SKM-1 treated with dmso at 0.1 percent for 144 hours (cell line): ENCODE data around the gene ELOVL1.

ENCODE experiments used
- DNase-seq: peaks from one replicate; lab custom pipeline; 2025; ENCODE audit not compliant: unreplicated experiment; lab: John Stamatoyannopoulos, UW

ELOVL1 gene

DNA sequence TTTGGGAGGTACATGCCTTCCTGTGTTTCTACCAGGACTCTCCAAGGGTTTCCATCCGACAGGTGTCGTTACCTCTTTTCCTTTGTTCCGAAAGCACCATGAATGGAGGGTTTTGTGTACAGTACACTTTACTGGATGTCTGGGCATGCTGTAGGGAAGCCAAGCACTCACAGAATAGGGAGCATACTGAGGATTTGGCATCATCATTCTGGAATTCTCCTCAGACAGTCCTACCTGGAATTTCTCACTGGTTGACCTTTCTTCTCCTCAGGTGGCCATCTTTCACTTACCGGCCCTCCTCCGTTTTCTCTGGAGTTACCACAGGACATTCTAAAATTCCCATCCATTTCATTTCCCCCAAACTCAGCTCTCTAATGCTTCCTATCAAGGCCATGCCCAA, 36.1 kb downstream of the ELOVL1 start:
- DNase-seq = no peak

DNA sequence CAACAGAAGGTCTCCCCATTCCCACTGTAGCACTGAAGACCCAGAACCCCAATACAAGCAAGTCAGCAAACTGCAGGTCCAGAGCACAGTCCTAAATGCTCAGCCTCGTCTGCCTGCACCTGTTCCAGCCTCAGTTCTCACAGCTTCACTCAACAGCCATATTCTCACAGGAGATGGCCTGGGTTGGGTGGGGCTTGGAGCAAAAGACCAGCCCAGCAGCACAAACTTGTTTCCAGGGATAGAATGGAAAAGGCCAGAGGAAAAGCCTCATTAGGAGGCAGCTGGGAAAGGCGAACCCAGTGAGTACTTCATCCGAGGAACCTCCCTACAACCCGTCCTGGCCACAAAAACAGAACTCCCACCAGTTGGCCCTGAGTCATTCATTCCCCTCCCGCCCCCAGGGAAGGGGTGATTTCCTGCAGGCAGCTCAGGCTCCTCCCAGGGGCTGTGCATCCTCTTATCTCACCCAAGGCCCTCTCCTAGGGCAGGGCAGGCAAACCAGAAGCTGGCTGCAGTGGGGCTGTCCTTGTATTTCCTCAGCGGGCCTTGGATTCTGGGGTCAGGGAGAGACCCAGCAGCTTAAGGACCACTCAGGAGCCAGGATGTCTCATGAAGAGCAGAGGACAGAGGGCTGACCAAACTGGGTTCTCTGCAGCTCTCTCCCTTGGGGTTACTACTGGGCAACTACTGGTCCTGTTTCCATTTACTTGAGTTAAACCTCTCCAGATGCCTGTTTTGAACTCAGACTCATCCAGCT, 37.6 kb downstream of the ELOVL1 start:
- peak; percentile 79 for DNase-seq

DNA sequence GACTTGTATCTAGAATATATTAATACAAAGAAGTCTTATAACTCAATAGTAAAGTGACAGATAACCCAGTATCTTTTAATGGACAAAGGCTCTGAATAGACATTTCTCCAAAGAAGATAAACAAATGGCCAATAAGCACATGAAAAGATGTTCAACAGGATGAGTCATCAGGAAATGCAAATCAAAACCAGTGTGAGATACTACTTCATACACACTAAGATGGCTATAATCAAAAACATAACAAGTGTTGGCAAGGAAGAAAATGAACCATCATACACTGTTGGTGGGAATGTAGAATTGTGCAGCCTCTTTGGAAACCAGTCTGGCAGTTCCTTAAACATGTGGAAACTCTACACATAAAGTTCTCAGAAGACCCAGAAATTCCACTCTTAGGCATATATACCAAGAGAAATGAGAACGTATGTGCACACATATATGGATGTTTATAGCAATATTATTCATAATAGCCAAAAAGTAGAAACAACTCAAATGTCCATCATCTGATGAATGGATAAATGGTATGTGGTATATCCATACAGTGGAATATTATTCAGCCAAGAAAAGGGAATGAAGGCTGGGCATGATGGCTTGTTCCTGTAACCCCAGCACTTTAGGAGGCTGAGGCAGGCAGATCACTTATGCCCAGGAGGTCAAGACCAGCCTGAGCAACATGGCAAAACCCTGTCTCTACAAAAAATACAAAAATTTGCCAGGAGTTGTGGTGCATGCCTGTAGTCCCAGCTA, 40.1 kb downstream of the ELOVL1 start:
- no peak for DNase-seq

DNA sequence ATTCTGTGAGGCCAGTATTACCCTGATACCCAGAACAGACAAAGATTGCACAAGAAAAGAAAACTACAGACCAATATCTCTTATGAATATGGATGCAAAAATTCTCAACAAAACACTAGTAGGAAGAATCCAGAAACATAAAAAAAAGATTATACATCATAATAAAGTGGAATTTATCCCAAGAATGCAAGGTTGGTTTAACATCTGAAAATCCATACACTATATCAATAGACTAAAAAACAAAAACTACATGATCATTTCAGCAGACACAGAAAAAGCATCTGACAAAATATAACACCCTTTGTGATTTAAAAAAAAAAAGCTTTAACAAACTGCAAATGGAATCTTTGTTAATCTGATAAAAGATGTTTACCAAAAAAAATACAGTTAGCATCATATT, 42.4 kb downstream of the ELOVL1 start:
- DNase-seq = no peak

DNA sequence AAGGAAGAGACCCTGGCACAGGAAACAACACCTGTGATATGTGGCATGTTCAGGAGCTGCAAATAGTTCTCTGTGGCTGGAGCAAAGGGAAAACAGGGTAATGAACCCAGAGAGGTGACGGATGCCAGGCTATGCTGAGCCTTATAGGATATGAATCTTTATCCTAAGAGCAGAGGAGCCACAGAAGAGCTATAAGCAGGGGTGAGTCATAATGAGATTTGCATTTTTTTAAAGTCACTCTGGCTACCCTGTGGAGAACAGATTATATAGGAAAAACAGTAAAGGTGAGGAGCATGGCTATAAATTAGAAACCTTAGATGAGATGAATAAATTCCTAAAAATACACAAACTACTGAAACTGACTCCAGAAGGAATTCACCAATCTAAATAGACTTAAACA, 43.0 kb downstream of the ELOVL1 start:
- no peak for DNase-seq

DNA sequence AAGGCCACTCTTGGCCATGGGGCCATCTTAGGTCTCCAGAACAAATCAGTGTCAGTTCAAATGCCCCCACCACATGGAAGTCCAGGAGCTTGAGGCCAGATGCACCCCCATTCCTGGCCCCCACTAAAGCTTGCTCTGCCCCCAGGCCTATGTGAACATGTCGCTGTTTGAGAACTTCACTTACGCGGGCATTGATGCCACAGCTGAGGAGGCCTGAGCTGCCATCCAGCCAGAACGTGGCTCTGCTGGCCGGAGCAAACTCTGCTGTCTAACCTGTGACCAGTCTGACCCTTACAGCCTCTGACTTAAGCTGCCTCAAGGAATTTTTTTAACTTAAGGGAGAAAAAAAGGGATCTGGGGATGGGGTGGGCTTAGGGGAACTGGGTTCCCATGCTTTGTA, 45.3 kb downstream of the ELOVL1 start:
- no peak for DNase-seq

DNA sequence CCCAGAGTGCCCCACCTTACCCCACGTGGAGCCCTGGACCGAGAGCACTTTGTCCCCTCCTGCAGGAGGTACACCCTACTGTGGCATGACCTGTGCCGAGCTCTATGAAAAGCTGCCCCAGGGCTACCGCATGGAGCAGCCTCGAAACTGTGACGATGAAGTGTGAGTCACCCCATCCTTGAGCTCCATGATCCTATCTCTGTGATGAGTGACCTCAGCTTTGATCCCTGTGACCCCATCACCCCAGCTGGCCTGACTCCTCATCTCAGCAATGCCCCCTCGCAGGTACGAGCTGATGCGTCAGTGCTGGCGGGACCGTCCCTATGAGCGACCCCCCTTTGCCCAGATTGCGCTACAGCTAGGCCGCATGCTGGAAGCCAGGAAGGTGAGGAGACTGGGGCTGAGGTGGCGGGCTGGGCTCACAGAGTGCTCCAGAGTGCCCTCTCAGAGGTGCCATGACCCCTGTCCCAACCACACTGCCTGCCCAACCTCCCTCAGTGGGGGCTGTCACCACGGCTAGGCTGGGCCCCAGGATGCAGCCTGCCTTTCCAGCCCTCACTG, 46.4 kb downstream of the ELOVL1 start:
- no peak for DNase-seq

DNA sequence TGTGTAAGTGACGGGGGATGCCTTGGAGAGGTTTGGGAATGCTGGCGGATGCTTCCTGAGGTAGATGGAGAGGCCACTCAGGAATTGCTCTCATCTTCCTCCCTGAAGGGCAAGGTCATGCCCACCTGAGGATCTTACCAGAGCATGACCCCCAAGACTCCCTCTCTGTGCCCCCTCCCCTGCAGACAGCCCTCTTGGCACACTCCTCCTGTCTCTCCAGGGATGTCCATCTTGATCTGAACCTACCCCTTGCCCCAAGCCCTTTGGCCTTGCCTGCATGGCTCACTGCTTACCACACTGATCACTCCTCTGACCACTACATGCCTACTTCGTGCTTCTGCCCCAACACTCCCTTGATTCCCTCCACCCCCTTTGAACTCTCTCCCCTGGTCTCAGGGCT, 48.0 kb downstream of the ELOVL1 start:
- DNase-seq = no peak

DNA sequence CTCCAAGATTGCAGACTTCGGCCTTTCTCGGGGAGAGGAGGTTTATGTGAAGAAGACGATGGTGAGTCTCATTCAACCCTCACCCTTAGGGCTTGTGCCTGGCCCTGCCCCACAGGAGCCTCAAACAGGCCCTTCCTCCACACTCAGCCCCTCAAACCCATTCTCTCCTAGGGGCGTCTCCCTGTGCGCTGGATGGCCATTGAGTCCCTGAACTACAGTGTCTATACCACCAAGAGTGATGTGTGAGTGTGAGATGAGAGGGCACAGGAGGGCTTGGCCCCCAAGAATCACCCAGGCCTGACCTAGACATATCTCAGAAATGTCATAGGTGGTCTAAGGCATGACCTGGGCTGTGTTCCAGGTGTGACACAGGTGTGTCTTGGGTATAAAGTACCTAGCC, 48.5 kb downstream of the ELOVL1 start:
- DNase-seq = no peak

DNA sequence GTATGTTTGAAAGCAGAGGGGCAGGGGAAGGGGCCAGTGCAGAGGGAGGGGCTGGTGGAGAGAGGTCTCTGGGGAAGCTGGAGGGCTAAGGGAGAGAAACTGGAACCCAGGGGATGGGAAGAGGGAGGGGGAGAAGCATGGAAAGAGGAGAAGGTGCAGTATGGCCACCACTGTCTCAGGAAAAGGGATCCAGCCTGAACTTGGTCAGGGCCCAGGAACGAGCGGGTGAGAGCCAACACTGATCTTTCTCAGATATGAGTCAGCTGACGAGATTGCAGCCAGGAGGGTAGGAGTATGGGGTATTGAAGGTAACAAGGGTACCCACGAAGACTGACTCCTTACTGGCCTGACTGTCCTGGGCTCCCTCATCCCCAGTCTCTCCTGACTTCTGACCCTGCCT, 49.0 kb downstream of the ELOVL1 start:
- no peak for DNase-seq

DNA sequence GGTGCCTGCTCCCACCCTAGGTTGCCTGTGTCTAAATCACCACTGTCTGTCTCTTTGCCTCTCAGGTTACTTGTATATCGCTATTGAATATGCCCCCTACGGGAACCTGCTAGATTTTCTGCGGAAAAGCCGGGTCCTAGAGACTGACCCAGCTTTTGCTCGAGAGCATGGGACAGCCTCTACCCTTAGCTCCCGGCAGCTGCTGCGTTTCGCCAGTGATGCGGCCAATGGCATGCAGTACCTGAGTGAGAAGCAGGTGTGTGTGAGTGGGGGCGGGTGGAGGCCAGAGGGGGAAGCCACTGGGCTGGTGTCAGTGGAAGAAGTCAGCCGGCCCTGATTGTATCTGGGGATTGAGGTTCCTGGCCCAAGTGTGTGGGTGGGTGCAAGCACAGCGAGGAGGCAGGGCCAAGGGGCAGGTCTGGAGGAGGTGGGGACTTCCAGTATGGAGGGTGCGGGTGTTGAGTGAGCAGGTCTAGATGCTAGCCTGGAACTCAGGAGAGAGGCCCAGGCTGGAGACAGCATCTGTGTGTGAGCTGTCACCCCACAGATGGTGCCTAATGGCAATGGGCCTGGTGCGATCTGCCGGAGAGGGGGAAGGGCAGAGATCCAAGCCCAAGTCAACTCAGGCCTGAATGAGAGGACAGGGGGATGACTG, 49.9 kb downstream of the ELOVL1 start:
- no peak for DNase-seq

DNA sequence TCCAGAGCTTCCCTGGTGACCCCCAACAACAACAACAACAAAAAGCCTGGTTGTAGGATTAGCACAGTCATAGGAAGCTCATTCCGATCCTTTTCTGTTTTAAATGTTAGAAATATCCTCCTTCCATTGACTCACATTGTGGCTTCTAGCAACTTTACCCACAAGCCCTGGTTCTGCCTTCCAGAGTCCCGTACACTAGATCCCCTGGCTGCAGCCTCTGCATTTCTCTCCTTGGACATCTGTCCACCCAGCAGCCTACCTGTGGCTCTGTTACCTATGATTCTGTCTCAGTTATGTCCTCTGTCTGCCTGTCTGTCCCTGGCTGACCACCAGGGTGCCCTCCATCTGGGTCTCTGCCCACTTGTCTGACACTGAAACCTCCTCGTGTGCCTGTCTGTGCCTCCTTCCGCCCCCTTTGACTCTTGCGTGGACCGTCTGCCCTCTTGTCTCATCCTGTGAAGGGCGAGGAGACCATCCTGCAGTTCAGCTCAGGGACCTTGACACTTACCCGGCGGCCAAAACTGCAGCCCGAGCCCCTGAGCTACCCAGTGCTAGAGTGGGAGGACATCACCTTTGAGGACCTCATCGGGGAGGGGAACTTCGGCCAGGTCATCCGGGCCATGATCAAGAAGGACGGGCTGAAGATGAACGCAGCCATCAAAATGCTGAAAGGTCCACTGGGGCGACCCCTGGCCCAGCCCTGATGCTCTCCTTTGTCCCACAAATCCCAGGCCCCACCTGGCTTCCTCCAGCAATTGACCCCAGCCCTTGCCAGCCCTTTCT, 50.9 kb downstream of the ELOVL1 start:
- no peak for DNase-seq

DNA sequence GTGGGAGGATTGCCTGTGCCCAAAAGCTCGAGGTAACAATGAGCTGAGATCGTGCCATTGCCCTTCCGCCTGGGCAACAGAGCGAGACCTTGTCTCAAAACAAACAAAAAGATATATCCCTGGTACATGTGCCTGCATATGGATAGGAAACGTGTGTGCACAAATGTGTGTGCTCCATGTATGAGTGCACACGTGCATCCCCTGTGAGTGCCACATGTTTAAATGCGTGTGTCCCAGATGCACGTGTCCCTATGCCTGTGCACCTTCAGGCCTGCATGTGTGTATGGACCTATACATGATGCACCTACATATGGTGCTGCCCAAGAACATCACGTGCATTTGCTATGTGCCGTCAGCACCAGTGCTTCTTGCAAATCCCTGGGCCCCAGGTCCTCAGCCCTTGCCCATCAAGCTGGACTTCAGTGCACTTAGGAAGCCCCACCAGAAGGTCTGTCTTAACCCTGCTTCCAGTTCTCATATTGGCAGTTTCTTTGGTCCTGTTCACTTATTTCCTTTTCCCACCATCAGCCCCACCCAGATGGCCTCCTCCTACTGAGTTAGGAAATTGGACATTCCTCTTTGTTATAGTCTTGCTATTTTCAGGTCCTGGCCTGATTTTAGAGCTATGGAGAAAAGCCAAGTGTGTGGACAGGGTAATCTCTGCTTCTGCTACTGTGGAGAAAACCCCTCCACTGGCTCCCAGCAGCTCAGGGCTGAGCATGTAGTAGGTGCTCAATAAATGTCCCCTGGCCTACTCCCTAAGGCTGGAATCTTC, 51.7 kb downstream of the ELOVL1 start:
- no peak for DNase-seq

DNA sequence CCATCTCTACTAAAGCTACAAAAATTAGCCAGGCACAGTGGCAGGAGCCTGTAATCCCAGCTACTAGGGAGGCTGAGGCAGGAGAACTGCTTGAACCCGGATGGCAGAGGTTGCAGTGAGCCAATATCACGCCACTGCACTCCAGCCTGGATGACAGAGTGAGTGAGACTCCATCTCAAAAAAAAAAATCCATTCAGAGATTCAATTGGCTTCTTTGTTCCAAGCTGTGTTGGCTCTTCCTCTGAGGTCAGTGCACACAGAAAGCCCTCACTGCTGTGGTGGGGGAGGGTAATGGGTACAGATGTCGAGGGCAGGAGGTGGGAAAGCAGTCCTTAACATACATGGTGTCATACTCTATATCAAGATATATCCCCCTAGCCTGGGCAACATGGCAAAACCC, 52.3 kb downstream of the ELOVL1 start:
- no peak for DNase-seq

DNA sequence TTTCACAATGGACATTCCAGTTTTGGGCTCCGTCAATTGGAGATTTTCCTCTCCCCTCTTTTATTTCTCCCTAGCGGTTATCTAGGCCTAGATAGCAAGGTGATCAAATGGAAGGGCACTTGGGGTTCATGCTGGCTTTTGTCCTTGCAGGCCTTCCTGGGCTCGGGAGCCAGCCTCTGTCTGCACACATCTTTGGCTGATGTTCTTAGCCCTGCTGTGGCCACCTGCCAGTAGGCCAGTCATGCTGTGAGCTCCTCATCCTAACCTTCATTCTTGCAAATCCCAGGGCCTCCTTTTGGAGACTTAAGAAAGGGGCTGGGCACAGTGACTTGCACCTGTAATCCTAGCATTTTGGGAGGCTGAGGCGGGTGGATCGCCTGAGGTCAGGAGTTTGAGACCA, 53.6 kb downstream of the ELOVL1 start:
- no peak for DNase-seq

DNA sequence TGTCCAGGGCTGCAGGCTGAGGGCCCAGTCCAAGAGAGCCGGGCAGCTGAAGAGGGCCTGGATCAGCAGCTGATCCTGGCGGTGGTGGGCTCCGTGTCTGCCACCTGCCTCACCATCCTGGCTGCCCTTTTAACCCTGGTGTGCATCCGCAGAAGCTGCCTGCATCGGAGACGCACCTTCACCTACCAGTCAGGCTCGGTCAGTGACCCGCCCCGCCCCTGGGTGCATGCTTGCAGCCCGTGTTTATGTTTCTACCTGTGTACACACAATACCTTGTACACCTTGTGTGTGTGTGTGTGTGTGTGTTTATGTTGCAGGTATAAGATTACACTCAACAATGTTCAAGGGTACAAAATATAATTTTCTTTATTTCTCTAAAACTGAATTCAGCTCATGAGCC, 54.0 kb downstream of the ELOVL1 start:
- no peak for DNase-seq
